ENCODE results near the gene ACAA1.
A peak's percentile ranks its signal among the peaks of the same experiment; 100 is the strongest.
"Not testable (repeated sequence)": the region's sequence is repeated elsewhere in the genome, so short reads cannot be mapped to it uniquely, and the experiment has no call there.

ACAA1 gene

GRCh38 chr3:38136777-38137614 is at the start of gene ACAA1:
TSS of gene ACAA1 (minus strand) at chr3:38137127. CDS start at chr3:38137035, 92 bp downstream.
- peak; percentile 98 for DNase-seq

GRCh38 chr3:38177181-38177580 is 40.3 kb upstream of the ACAA1 start:
- DNase-seq = no peak

GRCh38 chr3:38173834-38174418 is 37.0 kb upstream of the ACAA1 start:
- no peak for DNase-seq

- DNase-seq = no peak
These were observed 34.7 kb upstream of the ACAA1 start for GRCh38 chr3:38171622-38172021.

GRCh38 chr3:38170722-38171121 is 33.8 kb upstream of the ACAA1 start:
- DNase-seq = no peak

- DNase-seq = no peak
These were observed 32.0 kb upstream of the ACAA1 start for GRCh38 chr3:38169027-38169317.

- DNase-seq = no peak
These were observed 31.5 kb upstream of the ACAA1 start for GRCh38 chr3:38168151-38169026.

GRCh38 chr3:38167591-38167990 is 30.7 kb upstream of the ACAA1 start:
- no peak for DNase-seq

- DNase-seq = no peak
These were observed 28.9 kb upstream of the ACAA1 start for GRCh38 chr3:38165722-38166387.

GRCh38 chr3:38164952-38165721 is 28.2 kb upstream of the ACAA1 start, which contains the start of gene OXSR1:
TSS of gene OXSR1 (plus strand) at chr3:38165537. CDS start at chr3:38165877, 340 bp downstream.
- peak; percentile 99 for DNase-seq

GRCh38 chr3:38164643-38164951 is 27.7 kb upstream of the ACAA1 start:
- no peak for DNase-seq

GRCh38 chr3:38163841-38164642 is 27.1 kb upstream of the ACAA1 start:
- no peak for DNase-seq

GRCh38 chr3:38163117-38163840 is 26.4 kb upstream of the ACAA1 start:
- no peak for DNase-seq

- not testable (repeated sequence) for DNase-seq
These were observed 23.8 kb upstream of the ACAA1 start for GRCh38 chr3:38160704-38161103.

- DNase-seq = no peak
These were observed 21.5 kb upstream of the ACAA1 start for GRCh38 chr3:38158472-38158871.

GRCh38 chr3:38157595-38157994 is 20.7 kb upstream of the ACAA1 start:
- no peak for DNase-seq

- DNase-seq = no peak
These were observed 20.2 kb upstream of the ACAA1 start for GRCh38 chr3:38157117-38157516.

GRCh38 chr3:38155825-38156224 is 18.9 kb upstream of the ACAA1 start:
- no peak for DNase-seq

GRCh38 chr3:38154625-38155255 is 17.8 kb upstream of the ACAA1 start:
- no peak for DNase-seq

GRCh38 chr3:38154033-38154494 is 17.1 kb upstream of the ACAA1 start:
- no peak for DNase-seq

All from SHP77 treated with DMSO at 0.1 percent for 48 hours (cell line).